CD4-positive, alpha-beta T cell treated with Interleukin-12 subunit alpha and Interleukin-12 subunit beta, for 1 hour (primary cell): ENCODE results near the gene G6PD.
"Not testable (repeated sequence)": the region's sequence is repeated elsewhere in the genome, so short reads cannot be mapped to it uniquely, and the experiment has no call there.

Experiments
- DNase-seq: peaks from one replicate; pipeline ENCODE4 v3.0.0-alpha.2; 2020

G6PD gene

DNA sequence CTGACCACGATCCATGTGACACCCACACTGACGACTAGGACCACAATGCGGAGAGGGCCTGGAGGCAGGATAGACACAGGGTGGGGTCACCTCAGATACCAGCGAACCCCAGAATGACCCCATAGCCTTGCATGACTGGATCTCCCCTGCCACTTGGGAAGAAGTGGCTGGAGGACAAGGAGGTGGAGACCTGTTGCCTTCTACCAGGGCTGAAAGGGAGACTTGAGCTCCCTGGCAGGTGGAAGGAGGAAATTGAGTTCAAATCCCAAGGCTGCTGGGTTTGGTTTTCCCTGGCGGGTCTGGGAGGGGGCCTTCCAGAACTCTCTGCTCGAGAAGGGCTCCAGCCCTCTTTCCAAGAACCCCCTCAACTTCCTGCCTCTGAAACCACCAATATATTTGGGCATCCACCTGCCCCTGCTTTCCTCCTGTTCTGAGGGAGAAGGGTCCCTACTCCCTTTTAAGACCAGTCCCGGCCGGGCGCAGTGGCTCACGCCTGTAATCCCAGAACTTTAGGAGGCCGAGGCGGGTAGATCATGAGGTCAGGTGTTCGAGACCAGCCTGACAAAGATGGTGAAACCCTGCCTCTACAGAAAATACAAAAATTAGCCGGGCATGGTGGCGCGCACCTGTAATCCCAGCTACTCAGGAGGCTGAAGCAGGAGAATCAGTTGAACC, 33.6 kb downstream of the G6PD start:
- no peak for DNase-seq

DNA sequence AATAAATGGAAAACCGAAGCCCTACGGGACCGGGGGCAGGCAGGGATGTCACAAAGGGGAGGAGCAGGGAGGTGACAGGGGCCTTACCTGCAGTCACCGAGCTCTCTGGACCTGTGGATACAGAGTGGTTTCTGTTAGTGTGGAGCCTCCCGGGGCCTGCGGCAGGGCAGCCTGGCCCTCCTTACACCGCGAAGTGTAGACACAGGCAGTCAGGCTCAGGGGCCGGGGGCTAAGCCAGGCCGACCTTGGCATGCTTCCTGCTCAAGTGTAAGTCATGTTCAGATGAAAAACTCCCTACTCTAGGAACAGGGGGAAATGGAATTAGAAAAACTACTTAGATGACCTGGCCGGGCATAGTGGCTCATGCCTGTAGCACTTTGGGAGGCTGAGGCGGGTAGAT, 34.9 kb downstream of the G6PD start:
- DNase-seq: no peak

DNA sequence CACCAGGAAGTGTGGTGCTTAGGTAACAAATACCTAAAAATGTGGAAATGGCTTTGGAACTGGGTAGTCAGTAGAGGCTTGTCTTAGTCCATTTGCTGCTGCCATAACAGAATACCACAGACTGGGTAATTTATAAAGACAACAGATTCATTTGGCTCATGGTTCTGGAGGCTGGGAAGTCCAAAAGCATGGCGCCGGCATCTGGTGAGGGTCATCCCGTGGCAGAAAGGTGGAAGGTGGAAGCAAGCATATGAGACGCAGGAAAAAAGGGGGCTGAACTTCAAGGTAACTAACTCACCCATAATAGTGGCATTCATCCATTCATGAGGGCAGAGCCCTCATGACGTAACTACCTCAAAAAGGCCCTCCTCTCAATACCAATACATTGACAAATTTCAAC, 37.2 kb downstream of the G6PD start:
- DNase-seq: no peak

DNA sequence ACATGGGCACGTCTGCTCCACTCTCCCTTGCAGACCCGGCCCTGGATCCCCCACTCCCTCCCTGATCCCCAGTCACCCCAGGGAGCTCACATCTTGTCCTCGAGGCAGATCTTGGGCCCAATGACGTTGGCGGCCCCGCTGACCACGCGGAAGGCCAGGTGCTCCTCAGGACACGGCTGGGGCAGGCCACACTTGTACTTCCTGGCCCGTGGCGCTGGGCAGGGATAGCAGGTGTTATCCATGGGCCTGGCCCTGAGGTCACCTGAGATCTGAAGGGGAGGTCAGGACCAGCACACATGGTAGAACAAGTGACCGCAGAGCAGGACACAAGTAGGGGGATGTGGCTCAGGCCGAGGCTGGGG, 38.3 kb downstream of the G6PD start:
- DNase-seq: no peak

DNA sequence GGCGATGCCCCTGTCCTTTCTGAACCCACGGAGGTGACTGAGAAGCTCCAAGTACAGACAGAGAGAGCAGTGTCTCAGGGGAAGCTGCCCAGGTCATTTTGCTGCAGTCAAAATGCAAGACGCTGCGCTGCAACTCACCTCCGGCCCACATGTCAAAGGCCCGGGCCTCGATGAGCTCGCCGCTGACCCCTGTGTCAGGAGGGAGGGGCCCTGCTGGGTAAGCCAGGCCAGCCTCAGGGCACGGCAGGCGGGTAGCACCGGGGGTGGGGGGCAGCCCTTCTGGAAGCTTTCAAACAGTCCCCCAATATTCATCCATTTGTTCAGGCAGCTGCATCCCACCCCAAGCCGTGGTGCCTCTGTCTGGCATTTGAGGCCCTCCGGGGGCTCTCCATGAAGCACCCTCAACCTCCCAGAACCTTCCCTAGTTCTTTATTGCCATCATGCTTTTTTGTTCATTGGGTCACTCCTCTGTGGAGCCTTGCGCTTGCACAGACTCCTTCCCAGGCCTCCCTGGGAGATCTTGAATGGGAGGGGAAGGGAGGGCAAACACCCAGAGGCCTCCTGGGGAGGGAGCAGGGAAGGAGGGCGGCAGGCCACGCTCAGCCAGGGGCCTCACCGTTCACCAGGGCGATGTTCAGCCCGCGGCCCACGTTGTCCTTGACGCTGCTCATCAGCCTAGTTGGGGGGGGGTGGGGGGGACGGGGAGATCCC, 38.8 kb downstream of the G6PD start:
- no peak for DNase-seq

DNA sequence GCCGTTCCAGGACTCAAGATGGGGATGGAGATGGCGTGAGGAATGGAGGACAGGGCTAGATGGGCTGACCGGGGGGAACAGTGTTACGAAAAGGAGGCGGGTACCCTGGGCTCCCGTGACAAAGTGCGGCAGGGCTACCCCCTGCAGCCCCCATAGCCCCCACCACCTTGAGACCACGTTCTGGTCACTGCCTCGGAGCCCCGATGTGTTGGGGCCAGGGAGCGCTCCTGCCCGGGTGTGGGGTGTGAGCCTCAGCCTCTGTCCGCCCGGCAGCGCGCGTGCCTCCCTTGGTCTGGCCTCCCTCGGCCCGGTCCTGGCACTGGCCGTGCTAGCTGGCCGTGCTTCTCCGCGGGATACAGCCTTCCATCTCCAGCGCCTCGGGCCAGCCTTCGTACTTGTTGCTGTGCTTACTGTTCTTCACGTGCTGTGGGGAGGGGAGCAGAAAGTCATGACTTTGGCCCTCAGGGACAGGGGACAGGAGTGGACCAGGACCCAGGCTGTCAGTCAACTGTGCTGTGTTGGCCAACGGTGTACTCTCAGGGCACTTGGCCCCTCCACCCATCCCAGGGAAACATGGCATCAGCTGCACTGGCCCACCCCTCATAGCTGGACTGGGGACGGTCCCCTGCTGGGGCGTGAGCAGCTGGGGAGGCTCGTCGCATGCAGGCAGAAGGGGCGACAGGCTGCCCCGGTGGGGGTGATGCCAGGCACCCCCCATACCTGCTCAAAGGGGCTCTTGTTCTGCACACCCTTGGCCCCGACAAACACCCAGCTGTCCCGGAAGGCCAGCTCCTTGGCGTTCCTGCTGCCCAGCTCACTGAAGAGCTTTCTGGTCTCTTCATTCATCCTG, 39.9 kb downstream of the G6PD start:
- DNase-seq: no peak

DNA sequence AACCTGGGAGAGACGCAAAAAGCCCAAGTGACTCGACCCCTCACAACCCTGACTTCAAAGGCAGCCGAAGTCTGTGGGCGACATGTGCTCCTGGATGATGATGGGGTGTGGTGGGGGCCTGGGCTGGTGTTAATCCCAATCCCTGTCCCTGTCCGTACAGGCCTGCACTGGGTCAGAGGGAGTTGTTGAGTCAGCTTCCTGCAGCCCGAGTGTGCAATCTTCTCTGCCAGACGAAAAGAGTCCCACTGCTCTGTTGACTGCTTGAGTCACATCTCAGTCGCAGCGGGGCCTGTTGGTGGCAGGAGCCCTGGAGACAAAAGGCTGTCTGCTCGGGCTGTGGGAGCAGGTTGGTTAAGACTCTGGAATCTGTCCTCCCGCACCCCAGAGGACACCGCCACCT, 40.9 kb downstream of the G6PD start:
- no peak for DNase-seq

DNA sequence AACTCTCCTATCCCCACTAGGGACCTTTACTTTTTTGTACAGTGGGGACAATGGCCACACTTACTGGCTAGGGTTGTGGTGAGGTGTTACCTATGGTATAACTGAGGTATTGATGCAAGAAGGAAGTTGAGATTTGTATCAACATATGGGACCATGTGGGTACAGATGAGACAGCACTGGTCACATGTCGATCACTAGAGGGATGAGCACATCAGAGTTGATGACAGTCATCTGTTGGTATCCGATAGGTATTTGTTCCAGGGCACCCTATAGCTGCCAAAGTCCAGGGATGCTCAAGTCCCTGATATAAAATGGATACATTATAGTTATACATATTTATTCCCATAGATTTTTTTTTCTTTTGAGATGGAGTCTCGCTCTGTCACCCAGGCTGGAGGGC, 43.7 kb downstream of the G6PD start:
- no peak for DNase-seq

DNA sequence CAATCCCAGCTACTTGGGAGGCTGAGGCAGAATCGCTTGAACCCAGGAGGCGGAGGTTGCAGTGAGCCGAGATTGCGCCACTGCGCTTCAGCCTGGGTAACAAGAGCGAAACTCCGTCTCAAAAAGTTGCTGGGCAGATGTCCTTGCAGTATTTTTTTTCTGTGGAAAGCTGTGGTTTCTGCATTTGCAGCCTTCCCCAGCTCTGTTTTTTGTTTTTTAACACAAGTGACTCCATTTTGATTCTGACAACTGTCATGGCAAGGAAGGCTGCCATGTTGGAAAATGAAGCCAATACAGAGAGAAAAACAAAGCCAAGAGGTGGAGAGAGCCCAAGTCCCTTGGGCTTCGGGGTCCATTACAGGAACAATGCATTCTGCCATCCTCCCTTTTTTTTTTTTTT, 44.5 kb downstream of the G6PD start:
- no peak for DNase-seq

DNA sequence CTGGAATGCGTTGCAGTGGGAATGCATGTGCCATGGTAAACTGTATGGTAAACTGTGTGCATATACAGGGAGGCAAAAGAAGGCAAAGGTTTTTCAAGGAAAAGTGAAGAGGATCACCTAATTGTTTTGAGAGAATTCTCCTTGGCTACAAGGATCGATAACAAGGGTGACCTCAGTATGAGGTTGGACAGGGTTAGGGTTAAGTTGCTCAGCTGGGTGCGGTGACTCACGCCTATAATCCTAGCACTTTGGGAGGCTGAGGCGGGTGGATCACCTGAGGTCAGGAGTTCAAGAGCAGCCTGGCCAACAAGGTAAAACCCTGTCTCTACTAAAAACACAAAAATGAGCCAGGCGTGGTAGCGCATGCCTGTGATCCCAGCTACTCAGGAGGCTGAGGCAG, 45.2 kb downstream of the G6PD start:
- DNase-seq: not testable (repeated sequence)

DNA sequence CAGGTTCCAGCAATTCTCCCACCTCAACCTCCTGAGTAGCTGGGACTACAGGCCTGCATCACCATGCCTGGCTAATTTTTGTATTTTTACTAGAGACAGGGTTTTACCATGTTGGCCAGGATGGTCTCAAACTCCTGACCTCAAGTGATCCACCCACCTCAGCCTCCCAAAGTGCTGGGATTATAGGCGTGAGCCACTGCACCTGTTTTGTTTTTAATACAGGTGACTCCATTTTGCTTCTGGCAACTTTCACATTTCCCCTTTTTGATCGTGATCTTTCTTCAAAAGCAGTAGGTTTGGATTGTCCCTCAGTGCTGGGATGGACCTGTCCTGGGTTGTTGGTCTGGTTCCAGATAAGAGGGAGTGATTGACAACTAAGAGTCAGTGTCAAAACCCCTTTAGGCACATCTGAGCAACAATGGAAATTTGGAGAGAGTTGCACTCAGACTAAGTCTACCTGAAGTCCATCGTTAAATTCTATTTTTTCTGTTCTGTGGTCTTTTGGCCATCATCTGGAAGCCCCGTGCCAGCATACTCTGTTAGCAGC, 50.0 kb downstream of the G6PD start:
- DNase-seq: not testable (repeated sequence)

DNA sequence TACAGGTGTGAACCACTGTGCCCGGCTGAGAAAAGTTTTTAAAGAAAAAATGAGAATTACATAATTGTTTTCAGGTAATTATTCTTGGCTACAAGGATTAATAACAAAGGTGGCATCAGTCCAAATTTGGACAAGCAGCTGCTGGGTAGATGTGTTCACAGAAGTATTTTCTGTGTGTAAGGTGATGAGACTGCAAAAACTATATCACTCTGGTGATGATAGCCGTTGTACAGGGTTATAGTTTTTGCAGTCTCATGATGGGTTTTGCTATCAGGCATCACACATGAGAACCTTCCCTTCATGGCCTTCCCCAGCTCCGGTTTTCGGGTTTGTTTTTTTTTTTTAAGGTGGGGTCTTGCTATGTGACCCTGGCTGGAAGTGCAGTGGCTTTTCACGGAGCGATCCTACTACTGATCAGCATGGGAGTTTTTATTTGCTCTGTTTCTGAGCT, 51.1 kb downstream of the G6PD start:
- no peak for DNase-seq

DNA sequence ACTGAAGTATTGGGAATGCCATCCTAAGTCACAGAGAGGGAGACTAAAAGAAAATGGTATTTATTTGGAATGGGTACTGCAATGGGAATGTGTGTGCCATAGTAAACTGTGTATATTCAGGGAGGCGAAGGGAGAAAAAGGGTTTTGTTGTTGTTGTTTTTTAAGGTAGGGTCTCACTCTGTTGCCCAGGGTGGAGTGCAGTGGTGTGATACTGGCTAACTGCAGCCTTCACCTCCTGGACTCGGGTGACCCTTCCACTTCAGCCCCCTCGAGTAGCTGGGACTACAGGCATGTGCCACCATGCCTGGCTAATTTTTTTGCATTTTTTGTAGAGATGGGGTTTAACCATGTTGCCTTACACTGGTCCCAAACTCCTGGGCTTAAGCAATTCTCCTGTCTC, 51.9 kb downstream of the G6PD start:
- DNase-seq: no peak

DNA sequence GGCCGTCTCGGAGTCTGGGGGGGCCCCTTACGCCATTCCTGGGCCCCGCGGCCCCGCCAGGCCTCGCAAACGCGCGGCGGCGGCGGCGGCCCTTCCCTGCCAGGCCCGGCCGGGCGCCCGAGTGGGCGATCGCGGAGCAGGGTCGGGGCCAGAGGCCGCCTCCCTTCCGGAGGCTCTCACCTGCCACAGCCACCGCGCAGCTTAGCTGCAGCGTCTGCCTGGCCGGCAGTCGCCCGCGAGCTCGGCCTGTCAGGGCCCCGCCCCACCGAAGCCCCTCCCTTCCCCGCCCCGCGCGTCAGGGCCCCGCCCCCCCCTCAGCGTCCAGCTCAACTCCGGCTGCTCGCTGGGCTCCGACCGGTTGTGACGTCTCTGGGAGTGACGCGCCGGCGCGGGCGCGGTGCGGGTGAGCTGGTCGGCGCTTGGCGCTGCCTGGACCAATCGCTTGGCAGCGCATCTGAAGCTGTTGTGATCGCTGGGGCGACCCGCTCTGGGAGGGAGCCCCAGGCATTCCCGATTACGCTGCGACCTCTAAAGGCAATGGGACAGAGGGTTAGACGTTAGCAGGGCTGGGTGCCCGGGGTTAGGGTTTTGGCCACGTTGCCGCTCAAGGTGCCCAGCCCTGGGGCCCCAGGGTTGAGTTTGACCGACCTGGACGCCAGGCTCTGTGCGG, 56.1 kb downstream of the G6PD start, which contains the start of gene SLC10A3:
Gene SLC10A3 (minus strand): TSS at position 216 of the 670 bp plus-strand sequence. CDS start 1,689 bp downstream, outside the sequence.
- DNase-seq: peak; percentile 94

DNA sequence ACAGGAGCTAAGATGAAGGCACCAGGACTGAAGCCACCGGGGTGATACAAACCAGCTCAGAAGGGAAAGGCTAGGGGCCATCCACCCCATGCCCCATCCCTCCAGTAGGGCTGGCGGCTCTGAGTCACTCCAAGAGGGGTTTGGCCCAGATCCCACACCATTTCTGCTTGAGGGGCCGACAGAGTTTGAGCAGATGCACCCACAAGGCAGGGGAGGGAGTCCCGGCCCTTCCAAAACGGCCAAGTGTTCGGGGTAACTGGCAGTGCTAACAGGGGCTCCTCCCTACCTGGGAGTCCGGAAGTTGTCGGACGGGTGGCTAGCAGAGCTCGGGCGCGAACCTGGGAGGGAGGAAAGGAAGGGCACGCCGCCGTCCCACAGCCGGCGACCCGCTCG, 56.6 kb downstream of the G6PD start:
- DNase-seq: no peak

DNA sequence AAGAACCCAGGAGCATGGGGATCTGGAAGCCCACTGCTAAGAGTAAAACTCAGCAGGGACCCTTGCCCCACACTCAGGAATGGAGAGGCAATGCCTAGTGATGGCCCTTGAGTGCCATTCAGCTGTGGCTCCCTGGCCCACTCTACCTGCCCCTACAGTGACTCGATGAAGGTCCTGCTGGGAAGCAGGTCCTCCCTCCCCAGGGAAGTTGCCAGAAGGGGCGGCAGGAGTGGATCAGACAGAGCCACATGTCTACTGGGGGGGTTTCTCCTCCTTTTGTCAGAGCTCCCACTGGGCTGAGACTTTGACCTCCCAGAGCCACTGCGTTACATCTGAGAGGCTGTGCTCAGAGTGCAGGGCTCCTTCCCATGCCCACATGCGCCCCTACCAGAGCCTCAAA, 57.5 kb downstream of the G6PD start:
- DNase-seq: no peak

DNA sequence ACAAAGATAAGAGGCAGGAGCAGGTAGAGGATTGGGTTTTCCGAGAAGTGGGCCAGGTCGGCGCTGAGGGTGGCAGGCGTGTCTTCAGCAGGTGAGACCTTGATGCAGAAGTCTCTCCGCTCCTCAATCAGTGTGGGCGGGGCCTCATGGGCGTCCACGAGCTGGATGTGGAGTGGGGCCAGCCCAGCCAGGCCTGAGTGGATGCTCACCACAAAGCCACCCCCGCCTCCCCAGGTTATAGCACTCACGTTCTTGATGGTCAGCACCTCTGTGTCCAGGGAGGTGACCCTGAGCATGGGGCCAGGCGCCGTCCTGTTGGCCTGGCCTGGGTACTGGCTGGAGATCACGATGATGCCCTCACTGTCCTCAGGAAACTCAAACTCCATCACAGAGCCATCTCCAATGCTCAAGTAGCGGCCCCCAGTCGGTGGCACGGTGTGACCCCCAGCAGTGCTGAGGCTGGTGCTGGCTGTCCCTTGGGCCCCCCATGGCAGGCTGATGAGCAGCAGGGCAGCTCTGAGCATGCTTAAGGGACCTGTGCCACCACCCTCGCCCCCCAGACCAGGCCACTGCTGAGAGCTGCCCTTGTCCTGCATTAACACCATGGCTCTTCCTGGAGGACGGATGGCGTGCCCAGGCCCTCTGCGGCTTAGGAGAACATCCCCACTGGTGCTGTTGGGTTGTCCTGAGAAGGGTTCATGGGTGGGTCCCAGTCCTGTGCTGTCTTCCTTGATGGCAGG, 58.1 kb downstream of the G6PD start:
- DNase-seq: no peak

DNA sequence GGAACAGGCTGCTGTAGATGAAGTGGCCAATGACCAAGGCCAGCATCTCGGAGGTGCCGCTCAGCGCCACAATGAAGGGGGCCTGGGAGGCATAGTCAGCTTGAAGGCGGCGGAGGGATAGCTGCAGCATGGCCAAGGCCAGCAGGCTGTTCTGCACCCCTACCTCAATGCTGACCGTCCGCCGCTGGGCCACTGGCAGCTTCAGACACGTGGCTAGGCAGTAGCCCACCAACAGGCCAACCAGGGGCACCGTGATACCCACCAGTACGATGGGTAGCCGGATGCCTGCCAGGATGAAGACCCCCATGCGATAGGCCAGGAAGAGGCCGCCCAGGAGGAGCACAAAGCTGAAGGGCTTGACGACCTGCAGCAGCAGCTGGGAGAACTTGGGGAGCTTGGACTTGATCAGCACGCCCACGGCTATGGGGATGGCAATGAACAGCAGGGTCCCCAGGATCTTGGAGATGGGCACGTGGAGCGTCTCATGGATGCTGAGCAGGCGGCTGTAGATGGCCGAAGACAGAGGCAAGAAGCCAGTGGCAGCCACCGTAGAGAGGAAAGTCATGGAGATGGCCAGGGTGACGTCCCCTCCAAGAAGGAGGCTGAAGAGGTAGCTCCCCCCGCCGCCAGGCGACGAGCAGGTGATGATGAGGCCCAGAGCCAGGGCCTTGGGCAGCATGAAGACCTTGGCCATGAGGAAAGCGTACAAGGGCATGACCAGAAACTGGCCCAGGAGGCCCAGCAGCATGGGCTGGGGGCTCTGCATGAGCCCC, 58.9 kb downstream of the G6PD start:
- DNase-seq: no peak

DNA sequence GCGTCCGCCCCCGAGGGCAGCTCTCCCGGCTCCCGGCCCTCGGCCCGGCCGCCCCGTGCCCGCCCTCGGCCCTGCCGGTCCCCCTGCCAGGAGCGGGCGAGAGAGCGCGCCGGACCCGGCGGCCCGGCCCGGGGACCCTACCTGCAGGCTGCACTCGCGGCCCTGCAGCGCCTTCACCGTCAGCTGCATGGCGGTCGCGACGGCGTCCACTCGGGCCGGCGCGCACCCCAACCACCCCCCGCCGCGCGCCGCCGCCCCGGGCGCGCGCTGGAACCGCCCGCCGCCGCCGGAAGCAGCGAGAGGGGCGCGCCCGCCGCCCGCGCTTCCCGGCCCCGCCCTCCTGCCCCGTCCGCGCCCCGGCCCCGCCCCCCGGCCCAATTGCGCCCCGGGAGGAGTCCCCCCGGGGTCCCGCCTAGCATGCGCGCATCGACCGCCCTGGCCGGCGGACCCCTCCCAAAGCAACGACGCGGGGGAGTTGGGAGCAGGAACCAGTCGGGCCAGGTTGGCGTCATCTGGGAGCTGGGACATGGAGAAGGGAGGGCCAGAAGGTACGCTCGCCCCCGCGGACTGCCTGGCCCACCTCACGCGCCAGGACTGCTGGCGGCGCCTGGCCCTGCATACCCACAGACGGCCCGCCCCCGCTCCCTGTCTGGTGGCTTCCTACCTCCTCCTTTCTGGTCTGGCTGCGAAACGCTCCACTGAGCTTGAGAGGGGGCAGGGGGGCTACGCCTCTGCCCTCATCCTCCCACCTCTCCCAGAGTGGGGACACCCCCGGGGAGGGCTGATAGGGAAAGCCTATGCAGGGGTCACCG, 60.0 kb downstream of the G6PD start, which contains the start of gene UBL4A:
Gene UBL4A (minus strand): TSS at position 220 of the 812 bp plus-strand sequence. CDS start 31 bp downstream, at position 189.
- peak; percentile 70 for DNase-seq

DNA sequence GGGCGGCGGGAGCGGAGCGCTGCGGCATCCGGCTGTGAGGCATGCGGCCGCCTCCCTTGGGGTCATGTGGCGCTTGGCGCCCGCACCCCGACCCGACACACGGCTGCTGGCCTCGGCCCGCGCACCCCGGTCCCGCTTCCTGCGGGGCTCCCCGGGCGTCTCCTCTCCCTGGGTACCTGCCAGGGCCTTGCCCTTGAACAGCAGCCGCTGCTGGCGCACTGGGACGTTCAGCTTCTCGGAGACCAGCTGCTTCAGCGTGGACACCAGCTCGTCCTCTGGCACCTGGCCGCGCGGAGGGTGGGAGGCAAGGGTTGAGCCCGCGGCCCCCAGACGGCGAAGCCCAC, 60.6 kb downstream of the G6PD start:
- peak; percentile 44 for DNase-seq
